B cell (primary cell): ENCODE measurements around the gene EEF1AKMT4.

Source experiments
- CTCF ChIP-seq: fragments of 200-600 bp; IDR thresholded peaks from one replicate; pipeline ENCODE4 v1.8.0; 2022; ENCODE audit warnings: antibody characterized with exemption, mild to moderate bottlenecking
- EZH2 ChIP-seq: IDR thresholded peaks from 2 replicates; pipeline ENCODE4 v1.6.1; 2012; ENCODE audit warnings: borderline replicate concordance, low read depth, mild to moderate bottlenecking, moderate library complexity, low read length; ENCODE audit not compliant: insufficient read depth, poor library complexity, severe bottlenecking

DNA sequence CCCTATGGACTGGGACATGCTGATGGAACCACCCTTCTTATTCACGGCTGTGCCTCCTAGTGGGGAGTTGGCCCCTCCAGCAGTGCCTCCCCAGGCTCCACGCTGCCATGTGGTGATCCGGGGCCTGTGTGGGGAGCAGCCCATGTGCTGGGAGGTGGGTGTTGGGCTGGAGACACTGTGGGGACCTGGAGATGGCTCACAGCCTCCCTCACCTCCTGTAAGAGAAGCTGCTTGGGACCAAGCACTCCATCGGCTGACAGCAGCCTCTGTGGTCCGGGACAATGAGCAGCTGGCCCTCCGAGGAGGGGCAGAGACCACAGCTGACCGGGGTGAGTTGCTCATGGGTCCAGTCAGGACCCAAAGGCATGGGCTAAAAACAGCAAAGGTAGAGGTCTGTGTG, 9.8 kb upstream of the EEF1AKMT4 start:
- no peak for TF ChIP-seq EZH2
- no peak for TF ChIP-seq CTCF
